ENCODE results near the gene RAMACL.

Gene RAMACL

GRCh38 chr6:166578536-166579236 lies 7.8 kb downstream of the RAMACL start:
- DNase-seq (ENCODE audit: low read depth in 2 of 3, low spot score in 1 of 3) = no peak

DNA sequence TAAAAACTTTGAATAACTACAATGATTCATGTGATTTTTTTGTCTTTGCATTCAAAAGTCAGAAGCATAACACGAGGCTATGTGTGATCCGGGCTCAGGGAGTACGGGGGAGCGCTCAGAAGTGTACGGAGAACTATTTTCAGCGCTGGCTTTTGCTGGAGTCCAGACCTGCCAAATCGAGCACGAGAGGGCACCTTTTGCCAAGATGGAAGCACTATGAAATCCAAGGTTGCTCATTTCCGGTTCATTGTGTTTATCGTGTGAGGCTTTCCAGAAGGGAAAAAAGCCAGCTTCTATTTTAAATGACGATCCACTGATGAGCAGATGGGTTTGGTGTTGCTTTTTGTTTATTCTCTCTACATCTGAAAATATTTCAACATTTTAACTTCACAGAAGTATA lies 11.3 kb downstream of the RAMACL start:
- DNase-seq (ENCODE audit: low read depth in 2 of 3, low spot score in 1 of 3) = no peak

GRCh38 chr6:166573511-166574216 lies 12.8 kb downstream of the RAMACL start:
- no peak for DNase-seq (ENCODE audit: low read depth in 2 of 3, low spot score in 1 of 3)

DNA sequence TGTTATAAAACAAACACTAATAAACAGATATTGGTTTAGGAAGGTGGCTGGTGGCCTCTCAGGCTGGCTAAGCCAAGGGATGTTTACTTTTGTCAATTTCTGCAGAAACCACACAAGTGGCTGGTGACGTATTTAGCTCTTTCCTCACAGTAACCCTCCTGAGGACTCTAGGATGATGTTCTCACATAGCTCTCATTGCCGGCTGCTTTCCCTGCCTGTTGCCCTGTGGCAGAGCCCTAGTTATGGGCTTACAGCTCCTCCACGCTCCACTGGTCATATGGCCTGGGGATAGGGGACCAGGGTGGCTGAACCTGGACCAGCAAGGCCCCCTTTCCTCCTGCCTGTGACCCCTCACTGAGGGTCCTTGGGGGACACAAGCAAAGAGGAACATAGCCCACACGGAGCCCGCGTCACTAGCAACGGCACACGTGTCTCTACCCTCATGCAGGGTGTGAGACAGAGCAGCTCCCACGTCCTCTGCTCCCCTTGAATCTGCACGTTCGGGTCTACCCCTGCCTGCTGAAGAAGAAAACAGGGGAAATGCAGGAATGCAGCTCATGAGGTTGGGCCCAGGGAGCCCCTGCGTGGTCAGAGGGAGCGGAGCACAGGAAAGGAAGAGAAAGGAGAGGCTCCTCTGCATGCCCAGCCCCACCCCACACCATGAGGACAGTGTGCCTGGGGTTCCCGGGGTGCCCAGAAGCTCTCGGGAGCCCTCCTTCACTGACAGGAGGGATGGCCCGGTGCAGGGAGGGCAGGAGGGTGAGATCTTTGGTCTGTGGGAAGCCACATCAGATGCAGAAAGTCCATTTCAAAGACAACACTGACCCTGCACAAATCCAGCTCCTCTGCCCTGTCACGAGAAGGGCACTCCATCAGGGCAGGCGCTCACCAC lies 13.9 kb downstream of the RAMACL start:
- no peak for DNase-seq (ENCODE audit: low read depth in 2 of 3, low spot score in 1 of 3)

- DNase-seq (ENCODE audit: low read depth in 2 of 3, low spot score in 1 of 3) = no peak
These were observed 15.4 kb downstream of the RAMACL start for GRCh38 chr6:166570929-166571713.

- no peak for DNase-seq (ENCODE audit: low read depth in 2 of 3, low spot score in 1 of 3)
These were observed 17.3 kb downstream of the RAMACL start for GRCh38 chr6:166569206-166569605.

- no peak for DNase-seq (ENCODE audit: low read depth in 2 of 3, low spot score in 1 of 3)
These were observed 18.7 kb downstream of the RAMACL start for GRCh38 chr6:166567813-166568212.

DNA sequence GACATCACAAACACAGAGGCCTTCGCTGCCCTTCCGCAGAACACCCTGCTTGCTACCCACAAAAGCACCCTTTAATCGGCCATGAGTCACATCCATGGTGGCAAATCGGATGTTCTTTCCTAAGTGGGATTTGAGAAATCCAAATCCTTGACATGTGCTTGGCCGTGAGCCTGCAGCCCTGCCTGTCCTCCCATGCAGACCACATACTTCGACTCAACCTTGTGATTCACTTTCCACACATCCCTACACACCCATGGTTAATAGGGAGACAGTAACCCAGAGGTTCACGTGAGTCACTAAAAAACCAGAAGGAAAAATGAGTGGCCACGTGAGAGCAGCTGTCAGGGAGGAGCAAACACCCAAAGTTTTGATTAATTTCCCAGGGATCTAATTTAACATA lies 19.4 kb downstream of the RAMACL start:
- no peak for DNase-seq (ENCODE audit: low read depth in 2 of 3, low spot score in 1 of 3)

DNA sequence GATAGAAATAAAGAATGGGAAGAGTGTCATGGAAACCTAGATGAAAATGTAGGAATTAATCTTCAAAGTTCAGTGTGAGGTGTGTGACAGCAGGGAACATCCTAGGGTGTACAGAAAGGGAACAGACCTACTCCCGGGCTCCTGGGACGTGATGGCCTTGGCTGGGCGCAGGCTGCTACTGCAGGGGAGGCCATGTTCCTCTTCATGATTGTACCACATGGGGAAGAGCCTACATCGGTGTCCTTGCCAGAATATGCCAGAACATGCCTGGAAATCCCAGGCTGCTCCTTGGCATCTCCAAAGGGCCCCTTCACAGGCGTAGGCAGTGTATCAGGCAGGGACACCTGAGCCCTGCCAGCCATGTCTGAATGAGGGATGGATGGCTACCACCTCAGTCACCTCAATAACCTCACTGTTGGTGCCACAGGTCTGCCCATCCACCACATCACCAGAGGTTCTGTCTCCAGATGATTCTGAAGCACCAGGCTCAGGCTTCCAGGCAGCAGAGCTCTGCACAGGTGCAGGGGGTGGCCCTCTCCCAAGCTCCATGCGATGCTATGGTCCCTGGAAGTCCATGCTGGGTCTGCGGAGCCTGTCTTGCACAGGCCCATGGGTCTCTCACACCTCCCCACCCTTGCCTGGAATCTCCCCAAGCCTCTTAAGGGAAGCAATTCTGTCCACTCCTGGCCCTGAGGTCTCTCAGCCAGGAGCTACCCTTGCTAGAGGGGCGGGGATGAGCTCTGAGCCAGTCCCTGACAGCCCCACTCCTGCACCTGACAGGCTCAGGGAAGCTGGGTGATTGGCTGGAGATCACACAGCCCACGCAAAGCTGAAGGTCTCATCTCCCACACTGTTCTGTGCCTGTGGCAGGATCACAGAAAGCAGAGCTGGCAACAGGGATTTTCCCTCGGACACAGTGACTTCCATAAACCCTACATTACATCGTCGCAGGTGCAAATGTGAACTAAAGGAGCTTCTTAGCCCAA lies 20.2 kb downstream of the RAMACL start:
- no peak for DNase-seq (ENCODE audit: low read depth in 2 of 3, low spot score in 1 of 3)

DNA sequence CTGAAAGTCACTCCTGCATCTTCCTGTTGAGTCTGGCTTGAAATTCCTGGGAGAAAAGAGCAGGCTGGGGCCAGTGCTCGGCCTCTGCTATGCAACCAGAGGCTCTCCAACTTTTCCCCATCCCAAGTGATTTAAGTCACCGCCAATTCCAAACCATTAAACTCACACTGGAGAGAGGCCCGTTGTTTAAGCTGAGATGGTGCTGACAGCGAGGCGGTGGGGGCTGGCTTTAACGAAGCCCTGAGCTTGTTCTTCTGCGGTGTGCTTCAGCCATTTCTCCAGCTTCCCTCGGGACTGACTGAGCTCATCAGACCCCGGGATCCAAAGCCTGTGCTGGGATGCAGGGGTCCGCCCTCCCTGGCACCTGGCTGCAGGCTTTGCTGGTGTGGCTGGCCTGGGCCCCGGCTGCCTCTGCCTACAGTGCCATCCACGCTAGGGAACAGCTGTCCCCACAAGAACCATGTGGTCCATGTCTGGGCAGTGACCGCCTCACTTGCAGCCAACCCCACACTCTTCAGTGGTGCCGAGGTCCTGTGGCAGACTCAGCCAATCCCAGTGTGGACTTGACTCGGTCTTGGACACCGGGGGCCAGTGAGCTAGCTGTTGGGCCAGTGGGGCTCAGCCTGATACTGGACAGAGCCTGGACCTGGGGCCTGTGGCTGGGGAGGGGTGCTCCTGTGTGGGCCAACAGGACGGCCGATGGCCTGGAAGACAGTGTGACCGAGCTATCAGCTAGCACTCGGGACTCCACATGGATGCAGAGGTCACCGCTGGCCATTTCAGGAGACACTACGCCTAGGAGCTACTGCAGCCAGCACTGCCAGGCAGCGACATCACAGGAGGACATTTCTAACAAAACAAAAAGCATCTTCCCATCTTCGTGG lies 21.2 kb downstream of the RAMACL start:
- DNase-seq (ENCODE audit: low read depth in 2 of 3, low spot score in 1 of 3) = no peak

DNA sequence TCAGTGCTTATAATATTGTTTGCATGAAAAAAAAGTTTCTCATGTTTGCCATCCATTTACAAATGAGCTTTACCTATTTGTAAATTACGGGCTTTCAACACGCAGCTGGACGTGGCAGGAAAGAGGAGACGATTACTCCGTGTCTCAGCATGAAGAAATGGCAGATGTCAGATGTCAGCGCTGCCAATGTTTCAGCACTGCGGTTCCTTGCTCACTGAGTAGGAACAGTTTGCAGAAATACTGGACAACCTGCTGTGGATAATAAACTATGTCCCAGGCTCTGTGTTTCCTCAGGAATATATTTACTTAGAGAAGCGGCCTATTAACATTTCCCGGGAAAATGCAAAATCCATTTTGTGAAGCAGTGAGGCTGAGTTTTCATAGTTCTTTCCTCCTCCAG lies 22.7 kb downstream of the RAMACL start:
- no peak for DNase-seq (ENCODE audit: low read depth in 2 of 3, low spot score in 1 of 3)

DNA sequence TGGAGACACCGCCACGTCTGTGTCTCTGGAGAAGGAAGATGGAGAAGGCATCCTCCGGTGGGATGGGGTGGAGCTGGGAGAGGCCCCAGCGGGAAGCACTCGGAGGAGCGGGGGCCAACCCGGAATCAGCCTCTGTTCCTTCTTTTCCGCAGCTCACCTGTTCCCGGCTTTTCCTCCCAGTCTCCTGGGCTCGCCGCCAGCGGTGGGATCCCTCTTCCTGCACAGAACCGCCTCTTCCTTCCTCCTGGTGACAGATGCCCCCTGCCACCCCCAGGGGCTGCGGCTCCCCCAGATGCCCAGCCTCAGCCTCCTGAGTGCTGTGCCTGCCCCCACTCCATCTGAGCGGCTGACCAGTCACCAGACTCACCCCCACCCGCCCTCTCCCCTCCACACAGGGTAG lies 23.3 kb downstream of the RAMACL start:
- no peak for DNase-seq (ENCODE audit: low read depth in 2 of 3, low spot score in 1 of 3)

DNA sequence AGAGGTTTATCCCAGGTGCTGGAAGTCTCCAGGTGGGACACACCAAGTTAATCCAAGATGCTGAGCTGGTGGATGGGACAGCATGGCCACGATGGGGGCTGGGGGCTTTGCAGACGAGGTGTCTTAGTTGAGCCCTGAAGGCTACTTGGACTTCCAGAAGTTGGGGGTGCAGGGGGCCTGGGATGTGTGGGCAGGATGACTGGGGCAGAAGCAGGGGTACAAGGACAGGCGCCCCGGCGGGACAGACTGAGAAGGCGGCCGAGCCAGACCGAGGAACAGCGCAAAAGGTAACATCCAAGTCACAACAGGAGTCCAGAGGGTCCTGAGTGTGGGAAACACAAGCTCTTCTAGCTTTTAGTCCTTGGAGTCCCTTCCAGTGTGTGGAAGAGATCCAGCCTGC lies 23.8 kb downstream of the RAMACL start:
- DNase-seq (ENCODE audit: low read depth in 2 of 3, low spot score in 1 of 3) = no peak

- no peak for DNase-seq (ENCODE audit: low read depth in 2 of 3, low spot score in 1 of 3)
These were observed 24.6 kb downstream of the RAMACL start for GRCh38 chr6:166561771-166562359.

GRCh38 chr6:166560222-166560621 lies 26.3 kb downstream of the RAMACL start:
- no peak for DNase-seq (ENCODE audit: low read depth in 2 of 3, low spot score in 1 of 3)

- no peak for DNase-seq (ENCODE audit: low read depth in 2 of 3, low spot score in 1 of 3)
These were observed 26.8 kb downstream of the RAMACL start for GRCh38 chr6:166559662-166560061.

- DNase-seq (ENCODE audit: low read depth in 2 of 3, low spot score in 1 of 3) = no peak
These were observed 27.3 kb downstream of the RAMACL start for GRCh38 chr6:166559211-166559610.

- no peak for DNase-seq (ENCODE audit: low read depth in 2 of 3, low spot score in 1 of 3)
These were observed 28.1 kb downstream of the RAMACL start for GRCh38 chr6:166558156-166559005.

All from stimulated activated CD4-positive, alpha-beta T cell treated with anti-CD3 and anti-CD28 coated beads, Interleukin-12 subunit alpha, Interleukin-12 subunit beta, amount 100 ng/mL, for 48 hours (primary cell).